ENCODE results near the gene CD48.

- TF ChIP-seq, protein P1, sequence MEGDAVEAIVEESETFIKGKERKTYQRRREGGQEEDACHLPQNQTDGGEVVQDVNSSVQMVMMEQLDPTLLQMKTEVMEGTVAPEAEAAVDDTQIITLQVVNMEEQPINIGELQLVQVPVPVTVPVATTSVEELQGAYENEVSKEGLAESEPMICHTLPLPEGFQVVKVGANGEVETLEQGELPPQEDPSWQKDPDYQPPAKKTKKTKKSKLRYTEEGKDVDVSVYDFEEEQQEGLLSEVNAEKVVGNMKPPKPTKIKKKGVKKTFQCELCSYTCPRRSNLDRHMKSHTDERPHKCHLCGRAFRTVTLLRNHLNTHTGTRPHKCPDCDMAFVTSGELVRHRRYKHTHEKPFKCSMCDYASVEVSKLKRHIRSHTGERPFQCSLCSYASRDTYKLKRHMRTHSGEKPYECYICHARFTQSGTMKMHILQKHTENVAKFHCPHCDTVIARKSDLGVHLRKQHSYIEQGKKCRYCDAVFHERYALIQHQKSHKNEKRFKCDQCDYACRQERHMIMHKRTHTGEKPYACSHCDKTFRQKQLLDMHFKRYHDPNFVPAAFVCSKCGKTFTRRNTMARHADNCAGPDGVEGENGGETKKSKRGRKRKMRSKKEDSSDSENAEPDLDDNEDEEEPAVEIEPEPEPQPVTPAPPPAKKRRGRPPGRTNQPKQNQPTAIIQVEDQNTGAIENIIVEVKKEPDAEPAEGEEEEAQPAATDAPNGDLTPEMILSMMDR (IDR thresholded peaks at IDR 0.05; ENCODE audit: borderline replicate concordance, extremely low read depth, low read length, poor library complexity, severe bottlenecking), result no peak
- no peak for TF ChIP-seq EZH2 (IDR thresholded peaks at IDR 0.05; ENCODE audit: borderline replicate concordance, low read depth, low read length, severe bottlenecking)
These were observed 28.6 kb upstream of the CD48 start for GRCh38 chr1:160740133-160740688.

Data from DND-41 (cell line).